IMR-90 (cell line): Measurements from ENCODE around the gene SYNPR. TPM values are rescaled to one million over a fixed set of nuclear protein-coding genes. Genes with fewer than 3 reads are reported as not detected.

Experiments used
- ATAC-seq: fragments of 200-7000 bp; cut with Tn5 transposase; 2 replicates; pipeline ENCODE4 v1.9.1; 2020; ENCODE audit warnings: low read depth, mild to moderate bottlenecking, moderate library complexity
- BruUV-seq: library from RNA; stranded (reverse); fragments of 400-500 nt; replicated peaks from 2 replicates; lab custom pipeline; 2021; lab: Mats Ljungman, UMichigan
- CTCF ChIA-PET: fragments of 300-600 bp; formaldehyde crosslinking; extraction: SDS; loops from one replicate; lab custom pipeline; 2021; ENCODE audit warnings: antibody characterized with exemption; lab: Yijun Ruan, JAX
- POLR2A ChIA-PET: fragments of 300-600 bp; sonication (Branson Sonifier 250); formaldehyde crosslinking; loops from one replicate; lab custom pipeline; 2022; ENCODE audit warnings: antibody characterized with exemption; ENCODE audit not compliant: unreplicated experiment; lab: Charles Lee
- DNase-seq: peaks from one replicate; pipeline ENCODE4 v3.0.0; 2013
- H2AFZ ChIP-seq: replicated peaks from 2 replicates; pipeline ENCODE3; 2013; ENCODE audit warnings: low read length, mild to moderate bottlenecking; ENCODE audit not compliant: poor library complexity
- H2AK5ac ChIP-seq: 2 replicates; pipeline ENCODE4 v1.6.1; 2013; ENCODE audit warnings: low read depth, low read length, inconsistent platforms
- H2AK9ac ChIP-seq: replicated peaks from 2 replicates; pipeline ENCODE3; 2013; ENCODE audit warnings: mild to moderate bottlenecking, low read depth, low read length, moderate library complexity; ENCODE audit not compliant: poor library complexity
- H2BK120ac ChIP-seq: 2 replicates; pipeline ENCODE4 v1.6.1; 2013; ENCODE audit warnings: low read depth, low read length, inconsistent platforms
- H2BK15ac ChIP-seq: 3 replicates; pipeline ENCODE4 v1.6.1; 2013; ENCODE audit warnings: low read depth, low read length, inconsistent platforms
- H2BK20ac ChIP-seq: 2 replicates; pipeline ENCODE4 v1.6.1; 2013; ENCODE audit warnings: low read depth, mild to moderate bottlenecking, inconsistent platforms, low read length, moderate library complexity
- H2BK5ac ChIP-seq: 2 replicates; pipeline ENCODE4 v1.6.1; 2013; ENCODE audit warnings: mild to moderate bottlenecking, low read depth, low read length, inconsistent platforms; ENCODE audit not compliant: poor library complexity, severe bottlenecking
- H3K14ac ChIP-seq: replicated peaks from 2 replicates; pipeline ENCODE4 v1.6.1; 2013; ENCODE audit warnings: low read depth, low read length, inconsistent platforms
- H3K18ac ChIP-seq: 2 replicates; pipeline ENCODE4 v1.6.1; 2013; ENCODE audit warnings: low read depth, low read length, control low read depth
- H3K23ac ChIP-seq: 2 replicates; pipeline ENCODE4 v1.6.1; 2013; ENCODE audit warnings: low read depth, low read length, inconsistent platforms
- H3K27ac ChIP-seq: 2 replicates; pipeline ENCODE4 v1.5.1; 2013; ENCODE audit warnings: mild to moderate bottlenecking, control low read depth, low read length; ENCODE audit not compliant: insufficient read depth
- H3K27me3 ChIP-seq: 2 replicates; pipeline ENCODE4 v1.6.1; 2013; ENCODE audit warnings: low read length; ENCODE audit not compliant: control insufficient read depth, insufficient read depth
- H3K36me3 ChIP-seq: 2 replicates; pipeline ENCODE4 v1.6.1; 2013; ENCODE audit warnings: low read length, mixed read lengths; ENCODE audit not compliant: control insufficient read depth, insufficient read depth
- H3K4ac ChIP-seq: 2 replicates; pipeline ENCODE4 v1.6.1; 2013; ENCODE audit warnings: low read depth, low read length, inconsistent platforms
- H3K4me1 ChIP-seq: 2 replicates; pipeline ENCODE4 v1.6.1; 2013; ENCODE audit warnings: low read length, mixed read lengths; ENCODE audit not compliant: control insufficient read depth, insufficient read depth
- H3K4me2 ChIP-seq: 2 replicates; pipeline ENCODE4 v1.6.1; 2013; ENCODE audit warnings: low read depth, mild to moderate bottlenecking, control low read depth, low read length, moderate library complexity
- H3K4me3 ChIP-seq: 2 replicates; pipeline ENCODE4 v1.5.1; 2013; ENCODE audit warnings: low read depth, mild to moderate bottlenecking, control low read depth, low read length, moderate library complexity; ENCODE audit not compliant: insufficient read depth
- H3K56ac ChIP-seq: 2 replicates; pipeline ENCODE4 v1.6.1; 2013; ENCODE audit warnings: low read length, inconsistent platforms; ENCODE audit not compliant: insufficient read depth; ENCODE audit errors: extremely low read depth
- H3K79me1 ChIP-seq, 2 experiments: 2 replicates each; pipeline ENCODE4 v1.6.1; 2013; ENCODE audit warnings: low read length in 2 of 2, inconsistent platforms in 1 of 2, low read depth in 1 of 2
- H3K9ac ChIP-seq: 2 replicates; pipeline ENCODE4 v1.6.1; 2013; ENCODE audit warnings: low read depth, low read length, control low read depth
- H3K9me1 ChIP-seq: 2 replicates; pipeline ENCODE4 v1.6.1; 2013; ENCODE audit warnings: low read length, inconsistent platforms; ENCODE audit not compliant: insufficient read depth
- H3K9me3 ChIP-seq: 2 replicates; pipeline ENCODE4 v1.6.1; 2013; ENCODE audit warnings: low read length; ENCODE audit not compliant: control insufficient read depth, insufficient read depth
- H4K20me1 ChIP-seq: 2 replicates; pipeline ENCODE4 v1.6.1; 2013; ENCODE audit warnings: low read length, inconsistent platforms; ENCODE audit not compliant: insufficient read depth
- H4K5ac ChIP-seq: 2 replicates; pipeline ENCODE4 v1.6.1; 2013; ENCODE audit warnings: mild to moderate bottlenecking, low read depth, low read length, control low read depth
- H4K8ac ChIP-seq, 2 experiments: 2 replicates each; pipeline ENCODE4 v1.6.1; 2013; ENCODE audit warnings: low read depth in 2 of 2, low read length in 2 of 2, control low read depth in 1 of 2, inconsistent platforms in 1 of 2
- H4K91ac ChIP-seq: 2 replicates; pipeline ENCODE4 v1.6.1; 2013; ENCODE audit warnings: low read depth, low read length, inconsistent platforms; ENCODE audit not compliant: insufficient read depth
- FOS ChIP-seq: fragments of 150-350 bp; IDR thresholded peaks from 2 replicates; pipeline ENCODE4 v1.6.1; 2016; ENCODE audit warnings: low read depth, low read length
- MAFK ChIP-seq: IDR thresholded peaks from 2 replicates; pipeline ENCODE4 v1.6.1; 2012; ENCODE audit warnings: low read depth, low read length, improper control_type of control experiment
- WGBS, 2 experiments: methylation state at CpG; one replicate each; pipeline versions ENCODE4 v1.1.5 to v1.1.7; 2013; ENCODE audit warnings: missing lambda C conversion rate in 2 of 2; ENCODE audit not compliant: insufficient read length in 1 of 2; ENCODE audit errors: extremely low coverage in 2 of 2; 5-methylcytosine and 5-hydroxymethylcytosine counted together
- dilution Hi-C: fragments of 300-500 bp; cut with HindIII; formaldehyde crosslinking; loops from one replicate; pipeline ENCODE4 v1.14.3; 2018; ENCODE audit warnings: low sequenced_read_pairs; ENCODE audit not compliant: unreplicated experiment
- in situ Hi-C: fragments of 300-500 bp; cut with MboI; formaldehyde crosslinking; loops from 3 replicates; pipeline ENCODE4 v1.14.3; 2019; ENCODE audit warnings: low sequenced_read_pairs, inconsistent platforms, mixed read lengths
- intact Hi-C: fragments of 100-400 bp; cut with micrococcal nuclease; formaldehyde crosslinking; loops from 2 replicates; pipeline ENCODE4 v1.10.0; 2022
- polyA plus RNA-seq, 3 experiments: library from polyadenylated mRNA; depleted of rRNA; stranded (reverse); fragments of >200 nt; gene quantifications; 2 replicates each; pipeline ENCODE4 v1.2.3, GENCODE V29; 2012; ENCODE audit warnings: low replicate concordance in 1 of 3
- total RNA-seq: library from RNA; depleted of rRNA; stranded (reverse); fragments of >200 nt; gene quantifications from 2 replicates; pipeline ENCODE4 v1.2.3, GENCODE V29; 2012
- TF ChIP-seq, protein P1 (sequence below): fragments of 150-350 bp; IDR thresholded peaks from 2 replicates; pipeline ENCODE4 v1.6.1; 2016; ENCODE audit warnings: low read depth, mild to moderate bottlenecking, low read length, moderate library complexity, borderline replicate concordance

SYNPR gene
- total and polyA plus RNA-seq, 2 of the 4 experiments (the other 2 are of a cell fraction), result not detected

GRCh38 chr3:63325386-63325785 is 47.3 kb downstream of the SYNPR start:
- Histone ChIP-seq H2BK5ac (no peak overlapping the region), H2AK5ac (no peak overlapping the region), H3K14ac (no peak overlapping the region), H3K9me1 (no peaks in the 10 kb centered on the region), H2BK20ac (no peak overlapping the region), H3K18ac (no peak overlapping the region), H4K20me1 (no peaks in the 10 kb centered on the region), H3K27ac (no peak overlapping the region), H3K4me1 (no peaks in the 10 kb centered on the region), H3K79me1 (no peaks in the 10 kb centered on the region), H2BK120ac (no peak overlapping the region), H3K4ac (no peak overlapping the region), H3K9me3 (no peaks in the 10 kb centered on the region), H2AK9ac (no peak overlapping the region), H4K91ac (no peak overlapping the region), H3K23ac (no peak overlapping the region), H3K27me3 (no peaks in the 10 kb centered on the region), H3K36me3 (no peaks in the 10 kb centered on the region), H2AFZ (no peak overlapping the region), H3K4me2 (no peak overlapping the region), H3K4me3 (no peak overlapping the region), H3K9ac (no peak overlapping the region), H3K56ac (no peak overlapping the region), H4K5ac (no peak overlapping the region), H4K8ac (no peak overlapping the region), H2BK15ac (no peak overlapping the region)
- dilution Hi-C loops, result no loop called here
- intact Hi-C loops, result no loop called here
- DNase-seq, result no peak
- ChIA-PET POLR2A (no interaction called here), CTCF (interaction anchor here (0.5 kb wide), 1 partner anchor 8 kb away, joined by 3 read pairs; no protein-coding TSS in a partner anchor)
- in situ Hi-C loops, result loop anchor here (25.0 kb wide), 2 partner anchors 88 to 713 kb away; no protein-coding TSS in a partner anchor
- no peak for ATAC-seq
- BruUV-seq, result no TSS peak
- no CpG with 5 or more reads among the region's 2 CpGs for WGBS, 2 experiments
- TF ChIP-seq FOS, result no peak
- TF ChIP-seq, protein P1, sequence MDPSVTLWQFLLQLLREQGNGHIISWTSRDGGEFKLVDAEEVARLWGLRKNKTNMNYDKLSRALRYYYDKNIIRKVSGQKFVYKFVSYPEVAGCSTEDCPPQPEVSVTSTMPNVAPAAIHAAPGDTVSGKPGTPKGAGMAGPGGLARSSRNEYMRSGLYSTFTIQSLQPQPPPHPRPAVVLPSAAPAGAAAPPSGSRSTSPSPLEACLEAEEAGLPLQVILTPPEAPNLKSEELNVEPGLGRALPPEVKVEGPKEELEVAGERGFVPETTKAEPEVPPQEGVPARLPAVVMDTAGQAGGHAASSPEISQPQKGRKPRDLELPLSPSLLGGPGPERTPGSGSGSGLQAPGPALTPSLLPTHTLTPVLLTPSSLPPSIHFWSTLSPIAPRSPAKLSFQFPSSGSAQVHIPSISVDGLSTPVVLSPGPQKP, result no peak
- TF ChIP-seq MAFK, result no peak
